ENCODE measurements around the gene DNPH1. TPM values are rescaled to one million over a fixed set of nuclear protein-coding genes. Genes with fewer than 3 reads are reported as not detected.

Gene DNPH1
- total and polyA plus RNA-seq, 9 of the 15 experiments (the other 6 are each of a cell fraction or from before 2014, with no cell fraction given): 7.3 to 300 (median 68.7) TPM

DNA sequence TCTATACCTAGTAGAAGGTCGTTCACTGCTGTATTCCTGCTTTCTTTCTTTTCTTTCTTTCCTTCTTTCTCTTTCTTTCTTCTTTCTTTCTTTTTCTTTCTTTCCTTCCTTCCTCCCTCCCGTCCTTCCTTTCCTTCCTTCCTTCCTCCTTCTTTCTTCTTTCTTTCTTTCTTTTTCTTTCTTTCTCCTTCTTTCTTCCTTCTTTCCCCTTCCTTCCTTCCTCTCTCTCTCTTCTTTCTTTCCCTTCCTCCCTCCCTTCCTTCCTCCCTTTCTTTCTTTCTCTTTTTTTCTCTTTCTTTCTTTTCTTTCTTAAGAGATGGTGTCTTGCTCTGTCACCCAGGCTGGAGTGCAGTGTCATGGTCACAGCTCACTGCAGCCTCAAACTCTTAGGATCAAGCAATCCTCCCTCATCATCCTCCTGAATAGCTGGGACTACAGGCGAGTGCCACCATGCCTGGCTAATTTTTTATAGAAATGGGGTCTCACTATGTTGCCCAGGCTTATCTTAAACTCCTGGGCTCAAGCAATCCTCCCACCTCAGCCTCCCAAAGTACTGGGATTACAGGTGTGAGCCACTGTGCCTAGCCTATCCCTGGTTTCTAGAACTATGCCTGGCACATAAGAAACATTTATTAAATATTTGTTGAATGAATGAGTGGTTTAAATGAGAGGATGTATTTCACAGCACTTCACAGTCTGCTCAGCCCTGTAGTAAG is 2.6 kb upstream of the DNPH1 start (continued):
- TF ChIP-seq, protein P1, sequence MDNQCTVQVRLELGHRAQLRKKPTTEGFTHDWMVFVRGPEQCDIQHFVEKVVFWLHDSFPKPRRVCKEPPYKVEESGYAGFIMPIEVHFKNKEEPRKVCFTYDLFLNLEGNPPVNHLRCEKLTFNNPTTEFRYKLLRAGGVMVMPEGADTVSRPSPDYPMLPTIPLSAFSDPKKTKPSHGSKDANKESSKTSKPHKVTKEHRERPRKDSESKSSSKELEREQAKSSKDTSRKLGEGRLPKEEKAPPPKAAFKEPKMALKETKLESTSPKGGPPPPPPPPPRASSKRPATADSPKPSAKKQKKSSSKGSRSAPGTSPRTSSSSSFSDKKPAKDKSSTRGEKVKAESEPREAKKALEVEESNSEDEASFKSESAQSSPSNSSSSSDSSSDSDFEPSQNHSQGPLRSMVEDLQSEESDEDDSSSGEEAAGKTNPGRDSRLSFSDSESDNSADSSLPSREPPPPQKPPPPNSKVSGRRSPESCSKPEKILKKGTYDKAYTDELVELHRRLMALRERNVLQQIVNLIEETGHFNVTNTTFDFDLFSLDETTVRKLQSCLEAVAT (IDR thresholded peaks at IDR 0.05): peak; percentile 45 to 71; a peak in 2 of 4 replicates
- peak; percentile 37 for TF ChIP-seq MTA2 (IDR thresholded peaks at IDR 0.05; ENCODE audit: low read depth)
- TF ChIP-seq TSC22D4 (tag; IDR thresholded peaks at IDR 0.05): no peak
- TF ChIP-seq, protein P2, sequence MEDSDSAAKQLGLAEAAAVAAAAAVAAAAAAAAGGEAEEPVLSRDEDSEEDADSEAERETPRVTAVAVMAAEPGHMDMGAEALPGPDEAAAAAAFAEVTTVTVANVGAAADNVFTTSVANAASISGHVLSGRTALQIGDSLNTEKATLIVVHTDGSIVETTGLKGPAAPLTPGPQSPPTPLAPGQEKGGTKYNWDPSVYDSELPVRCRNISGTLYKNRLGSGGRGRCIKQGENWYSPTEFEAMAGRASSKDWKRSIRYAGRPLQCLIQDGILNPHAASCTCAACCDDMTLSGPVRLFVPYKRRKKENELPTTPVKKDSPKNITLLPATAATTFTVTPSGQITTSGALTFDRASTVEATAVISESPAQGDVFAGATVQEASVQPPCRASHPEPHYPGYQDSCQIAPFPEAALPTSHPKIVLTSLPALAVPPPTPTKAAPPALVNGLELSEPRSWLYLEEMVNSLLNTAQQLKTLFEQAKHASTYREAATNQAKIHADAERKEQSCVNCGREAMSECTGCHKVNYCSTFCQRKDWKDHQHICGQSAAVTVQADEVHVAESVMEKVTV (CRISPR knock-in tag; IDR thresholded peaks at IDR 0.05): no peak
- TF ChIP-seq BDP1 (IDR thresholded peaks at IDR 0.05; ENCODE audit: insufficient read depth, insufficient read length): no peak
- TF ChIP-seq, protein P3, sequence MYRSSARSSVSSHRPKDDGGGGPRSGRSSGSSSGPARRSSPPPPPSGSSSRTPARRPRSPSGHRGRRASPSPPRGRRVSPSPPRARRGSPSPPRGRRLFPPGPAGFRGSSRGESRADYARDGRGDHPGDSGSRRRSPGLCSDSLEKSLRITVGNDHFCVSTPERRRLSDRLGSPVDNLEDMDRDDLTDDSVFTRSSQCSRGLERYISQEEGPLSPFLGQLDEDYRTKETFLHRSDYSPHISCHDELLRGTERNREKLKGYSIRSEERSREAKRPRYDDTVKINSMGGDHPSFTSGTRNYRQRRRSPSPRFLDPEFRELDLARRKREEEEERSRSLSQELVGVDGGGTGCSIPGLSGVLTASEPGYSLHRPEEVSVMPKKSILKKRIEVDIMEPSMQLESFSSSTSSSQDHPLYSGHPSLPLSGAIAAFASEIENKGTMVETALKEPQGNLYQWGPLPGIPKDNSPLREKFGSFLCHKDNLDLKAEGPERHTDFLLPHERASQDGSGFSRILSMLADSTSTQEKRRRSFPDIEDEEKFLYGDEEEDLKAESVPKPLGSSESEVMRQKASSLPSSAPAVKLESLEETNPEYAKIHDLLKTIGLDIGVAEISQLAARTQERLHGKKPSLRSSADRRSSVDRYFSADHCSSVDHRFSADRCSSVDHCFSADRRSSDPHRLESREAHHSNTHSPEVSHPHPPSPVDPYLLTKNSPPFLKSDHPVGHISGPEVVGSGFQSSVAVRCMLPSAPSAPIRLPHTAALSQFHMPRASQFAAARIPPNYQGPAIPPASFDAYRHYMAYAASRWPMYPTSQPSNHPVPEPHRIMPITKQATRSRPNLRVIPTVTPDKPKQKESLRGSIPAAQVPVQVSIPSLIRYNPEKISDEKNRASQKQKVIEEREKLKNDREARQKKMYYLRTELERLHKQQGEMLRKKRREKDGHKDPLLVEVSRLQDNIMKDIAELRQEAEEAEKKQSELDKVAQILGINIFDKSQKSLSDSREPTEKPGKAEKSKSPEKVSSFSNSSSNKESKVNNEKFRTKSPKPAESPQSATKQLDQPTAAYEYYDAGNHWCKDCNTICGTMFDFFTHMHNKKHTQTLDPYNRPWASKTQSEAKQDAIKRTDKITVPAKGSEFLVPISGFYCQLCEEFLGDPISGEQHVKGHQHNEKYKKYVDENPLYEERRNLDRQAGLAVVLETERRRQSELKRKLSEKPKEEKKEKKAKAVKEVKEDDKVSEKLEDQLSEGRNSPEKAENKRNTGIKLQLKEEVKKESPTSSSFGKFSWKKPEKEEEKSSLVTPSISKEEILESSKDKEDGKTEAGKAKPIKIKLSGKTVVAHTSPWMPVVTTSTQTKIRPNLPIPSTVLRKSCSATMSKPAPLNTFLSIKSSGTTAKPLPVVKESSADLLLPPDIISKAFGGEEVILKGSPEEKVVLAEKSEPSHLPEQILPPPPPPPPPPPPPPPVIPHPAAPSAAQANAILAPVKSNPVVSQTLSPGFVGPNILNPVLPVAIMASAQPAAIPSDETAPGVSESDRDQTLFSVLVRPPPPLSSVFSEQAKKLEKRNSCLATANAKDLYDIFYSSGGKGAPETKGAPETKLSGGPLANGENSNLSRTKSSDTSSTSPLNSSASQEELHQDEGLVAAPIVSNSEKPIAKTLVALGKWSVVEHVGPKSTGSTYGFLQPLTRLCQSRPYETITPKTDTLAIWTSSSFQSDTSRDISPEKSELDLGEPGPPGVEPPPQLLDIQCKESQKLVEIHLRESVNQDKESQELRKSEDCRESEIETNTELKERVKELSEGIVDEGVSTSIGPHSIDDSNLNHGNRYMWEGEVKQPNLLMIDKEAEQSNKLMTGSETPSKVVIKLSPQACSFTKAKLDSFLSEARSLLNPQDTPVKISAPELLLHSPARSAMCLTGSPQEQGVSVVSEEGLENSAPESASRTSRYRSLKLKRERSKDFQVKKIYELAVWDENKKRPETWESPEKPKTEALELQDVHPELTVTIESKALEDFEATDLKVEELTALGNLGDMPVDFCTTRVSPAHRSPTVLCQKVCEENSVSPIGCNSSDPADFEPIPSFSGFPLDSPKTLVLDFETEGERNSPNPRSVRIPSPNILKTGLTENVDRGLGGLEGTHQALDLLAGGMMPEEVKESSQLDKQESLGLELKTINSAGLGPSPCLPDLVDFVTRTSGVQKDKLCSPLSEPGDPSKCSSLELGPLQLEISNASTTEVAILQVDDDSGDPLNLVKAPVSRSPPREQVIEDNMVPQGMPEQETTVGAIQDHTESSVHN (IDR thresholded peaks at IDR 0.05; ENCODE audit: borderline replicate concordance in 1 of 2, low read depth in 1 of 2): no peak
- no peak for TF ChIP-seq KDM2B (CRISPR knock-in tag; IDR thresholded peaks at IDR 0.05)
- TF ChIP-seq, protein P4, sequence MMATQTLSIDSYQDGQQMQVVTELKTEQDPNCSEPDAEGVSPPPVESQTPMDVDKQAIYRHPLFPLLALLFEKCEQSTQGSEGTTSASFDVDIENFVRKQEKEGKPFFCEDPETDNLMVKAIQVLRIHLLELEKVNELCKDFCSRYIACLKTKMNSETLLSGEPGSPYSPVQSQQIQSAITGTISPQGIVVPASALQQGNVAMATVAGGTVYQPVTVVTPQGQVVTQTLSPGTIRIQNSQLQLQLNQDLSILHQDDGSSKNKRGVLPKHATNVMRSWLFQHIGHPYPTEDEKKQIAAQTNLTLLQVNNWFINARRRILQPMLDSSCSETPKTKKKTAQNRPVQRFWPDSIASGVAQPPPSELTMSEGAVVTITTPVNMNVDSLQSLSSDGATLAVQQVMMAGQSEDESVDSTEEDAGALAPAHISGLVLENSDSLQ (IDR thresholded peaks at IDR 0.05): 0 out of 2 replicates have a peak, but pooled peaks have one; percentile 4
- TF ChIP-seq DIDO1 (tag; IDR thresholded peaks at IDR 0.05; ENCODE audit: low read depth): no peak
- TF ChIP-seq ELF4 (CRISPR knock-in tag; IDR thresholded peaks at IDR 0.05): 0 out of 2 replicates have a peak, but pooled peaks have one; percentile 51
- no peak for TF ChIP-seq NRF1 (conservative IDR thresholded peaks at IDR 0.05 in 1 of 2, IDR thresholded peaks at IDR 0.05 in 1 of 2)
- TF ChIP-seq, protein P5, sequence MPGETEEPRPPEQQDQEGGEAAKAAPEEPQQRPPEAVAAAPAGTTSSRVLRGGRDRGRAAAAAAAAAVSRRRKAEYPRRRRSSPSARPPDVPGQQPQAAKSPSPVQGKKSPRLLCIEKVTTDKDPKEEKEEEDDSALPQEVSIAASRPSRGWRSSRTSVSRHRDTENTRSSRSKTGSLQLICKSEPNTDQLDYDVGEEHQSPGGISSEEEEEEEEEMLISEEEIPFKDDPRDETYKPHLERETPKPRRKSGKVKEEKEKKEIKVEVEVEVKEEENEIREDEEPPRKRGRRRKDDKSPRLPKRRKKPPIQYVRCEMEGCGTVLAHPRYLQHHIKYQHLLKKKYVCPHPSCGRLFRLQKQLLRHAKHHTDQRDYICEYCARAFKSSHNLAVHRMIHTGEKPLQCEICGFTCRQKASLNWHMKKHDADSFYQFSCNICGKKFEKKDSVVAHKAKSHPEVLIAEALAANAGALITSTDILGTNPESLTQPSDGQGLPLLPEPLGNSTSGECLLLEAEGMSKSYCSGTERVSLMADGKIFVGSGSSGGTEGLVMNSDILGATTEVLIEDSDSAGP (CRISPR knock-in tag; IDR thresholded peaks at IDR 0.05): no peak
- peak; percentile 56 for TF ChIP-seq KHSRP (IDR thresholded peaks at IDR 0.05)
